LNCaP clone FGC (cell line): Measurements from ENCODE around the gene DCLRE1C.
"Not testable (repeated sequence)": the region's sequence is repeated elsewhere in the genome, so short reads cannot be mapped to it uniquely, and the experiment has no call there.

Experiments used
- DNase-seq: peaks from one replicate; pipeline ENCODE4 v3.0.0-alpha.2; 2011; ENCODE audit warnings: low read depth
- H3K4me3 ChIP-seq: 2 replicates; pipeline ENCODE4 v1.5.1; 2011; ENCODE audit warnings: mild to moderate bottlenecking, low read depth, low read length, control low read depth
- CTCF ChIP-seq: IDR thresholded peaks from 2 replicates; pipeline ENCODE4 v1.5.1; 2012; ENCODE audit warnings: mild to moderate bottlenecking; ENCODE audit not compliant: control insufficient read depth, insufficient read depth; ENCODE audit errors: extremely low read depth

The DCLRE1C gene

GRCh38 chr10:14916600-14916999 lies 37.3 kb downstream of the DCLRE1C start:
- TF ChIP-seq CTCF = no peak
- no peak overlapping the region for H3K4me3 ChIP-seq
- no peak for DNase-seq

- no peak overlapping the region for H3K4me3 ChIP-seq
- no peak for TF ChIP-seq CTCF
- DNase-seq = no peak
These were observed 42.1 kb downstream of the DCLRE1C start for GRCh38 chr10:14911801-14912200.

- no peak for TF ChIP-seq CTCF
- no peak overlapping the region for H3K4me3 ChIP-seq
- DNase-seq = no peak
These were observed 42.9 kb downstream of the DCLRE1C start for GRCh38 chr10:14910953-14911352.

- H3K4me3 ChIP-seq = peak overlapping the region; percentile 13; the same call in 1 of the 2 replicates
- TF ChIP-seq CTCF = no peak
- DNase-seq = peak; percentile 70
These were observed 44.8 kb downstream of the DCLRE1C start for GRCh38 chr10:14909101-14909500.

- DNase-seq, H3K4me3 ChIP-seq: not testable (repeated sequence)
These were observed 46.3 kb downstream of the DCLRE1C start for GRCh38 chr10:14907591-14907990.

- DNase-seq = no peak
- H3K4me3 ChIP-seq = no peak overlapping the region
- no peak for TF ChIP-seq CTCF
These were observed 47.1 kb downstream of the DCLRE1C start for GRCh38 chr10:14906765-14907164.

- no peak overlapping the region for H3K4me3 ChIP-seq
- TF ChIP-seq CTCF = no peak
- no peak for DNase-seq
These were observed 48.0 kb downstream of the DCLRE1C start for GRCh38 chr10:14905890-14906289.
